Nephron (organoid): ENCODE data around the gene CLDN20.
"Not testable (repeated sequence)": the region's sequence is repeated elsewhere in the genome, so short reads cannot be mapped to it uniquely, and the experiment has no call there.

Source experiments
- H3K27ac Mint-ChIP-seq, 3 experiments: 2 replicates each; pipeline ENCODE4 v1.8.0; 2020; ENCODE audit warnings: mixed read lengths in 3 of 3, mild to moderate bottlenecking in 2 of 3, moderate library complexity in 1 of 3
- H3K27me3 Mint-ChIP-seq: 2 replicates; pipeline ENCODE4 v1.8.0; 2021; ENCODE audit warnings: low read depth, mild to moderate bottlenecking, moderate library complexity, mixed read lengths
- H3K36me3 Mint-ChIP-seq: 2 replicates; pipeline ENCODE4 v1.8.0; 2020; ENCODE audit warnings: low read depth, mixed read lengths
- H3K4me1 Mint-ChIP-seq: 2 replicates; pipeline ENCODE4 v1.8.0; 2020; ENCODE audit warnings: mixed read lengths
- H3K4me3 Mint-ChIP-seq, 3 experiments: 2 replicates each; pipeline ENCODE4 v1.8.0; 2020; ENCODE audit warnings: mild to moderate bottlenecking in 3 of 3, mixed read lengths in 3 of 3, moderate library complexity in 2 of 3
- H3K9me3 Mint-ChIP-seq: 2 replicates; pipeline ENCODE4 v1.8.0; 2020; ENCODE audit warnings: mixed read lengths
- CTCF ChIP-seq, 3 experiments: fragments of 200-600 bp; sonication (generic); IDR thresholded peaks; one replicate each; pipeline ENCODE4 v1.5.0; 2021; ENCODE audit warnings: antibody characterized with exemption in 3 of 3; ENCODE audit not compliant: unreplicated experiment in 3 of 3

The CLDN20 gene

GRCh38 chr6:155263373-155264063 lies at the start of gene CLDN20:
Gene CLDN20, plus strand, starts transcription at chr6:155264013. Its CDS starts 11,707 bp downstream, at chr6:155275720.
- H3K4me1 Mint-ChIP-seq: no peaks in the 10 kb centered on the region
- peaks cover 34% of the 10 kb centered on the region for H3K36me3 Mint-ChIP-seq
- no peaks in the 10 kb centered on the region for H3K27me3 Mint-ChIP-seq
- no peaks in the 10 kb centered on the region for H3K9me3 Mint-ChIP-seq
- no peak for TF ChIP-seq CTCF (IDR thresholded peaks at IDR 0.05; ENCODE audit: unreplicated experiment in 3 of 3)
- no peak within 1 kb of the TSS for H3K27ac Mint-ChIP-seq
- H3K4me3 Mint-ChIP-seq: no peak within 1 kb of the TSS

GRCh38 chr6:155215906-155216305 lies 47.9 kb upstream of the CLDN20 start:
- Mint-ChIP-seq H3K4me3 (no peak overlapping the region), H3K36me3 (peaks cover 21% of the 10 kb centered on the region), H3K4me1 (no peaks in the 10 kb centered on the region), H3K27ac (no peak overlapping the region), H3K9me3 (peaks cover 3% of the 10 kb centered on the region), H3K27me3 (no peaks in the 10 kb centered on the region)
- no peak for TF ChIP-seq CTCF (IDR thresholded peaks at IDR 0.05; ENCODE audit: unreplicated experiment in 3 of 3)

GRCh38 chr6:155216312-155217046 lies 47.3 kb upstream of the CLDN20 start:
- Mint-ChIP-seq H3K4me3 (no peak overlapping the region), H3K4me1 (no peaks in the 10 kb centered on the region), H3K36me3 (peaks cover 16% of the 10 kb centered on the region), H3K27me3 (no peaks in the 10 kb centered on the region), H3K9me3 (peaks cover 3% of the 10 kb centered on the region), H3K27ac (no peak overlapping the region)
- TF ChIP-seq CTCF (IDR thresholded peaks at IDR 0.05; ENCODE audit: unreplicated experiment in 3 of 3): no peak

GRCh38 chr6:155218711-155219110 lies 45.1 kb upstream of the CLDN20 start:
- not testable (repeated sequence) for H3K4me3 Mint-ChIP-seq, H3K9me3 Mint-ChIP-seq

GRCh38 chr6:155219299-155219698 lies 44.5 kb upstream of the CLDN20 start:
- Mint-ChIP-seq H3K36me3 (peaks cover 10% of the 10 kb centered on the region), H3K4me1 (no peaks in the 10 kb centered on the region), H3K4me3 (no peak overlapping the region), H3K27ac (no peak overlapping the region), H3K27me3 (no peaks in the 10 kb centered on the region), H3K9me3 (no peaks in the 10 kb centered on the region)
- TF ChIP-seq CTCF (IDR thresholded peaks at IDR 0.05; ENCODE audit: unreplicated experiment in 3 of 3): no peak

More at GRCh38 chr6:155218711-155219110, 45.1 kb upstream of the CLDN20 start:
- not testable (repeated sequence) for H3K27me3 Mint-ChIP-seq, H3K27ac Mint-ChIP-seq, H3K4me1 Mint-ChIP-seq
- peaks cover 10% of the 10 kb centered on the region for H3K36me3 Mint-ChIP-seq

GRCh38 chr6:155219858-155220301 lies 43.9 kb upstream of the CLDN20 start:
- Mint-ChIP-seq H3K27ac (no peak overlapping the region), H3K4me3 (no peak overlapping the region), H3K9me3 (no peaks in the 10 kb centered on the region), H3K27me3 (no peaks in the 10 kb centered on the region), H3K36me3 (peaks cover 7% of the 10 kb centered on the region), H3K4me1 (no peaks in the 10 kb centered on the region)
- TF ChIP-seq CTCF (IDR thresholded peaks at IDR 0.05; ENCODE audit: unreplicated experiment in 3 of 3): no peak
